GM20000 (cell line): Measurements from ENCODE around the gene COL6A6.

Experiments used
- DNase-seq: peaks from one replicate; pipeline ENCODE4 v3.0.0; 2012; ENCODE audit warnings: low spot score
- CTCF ChIP-seq: IDR thresholded peaks from 2 replicates; pipeline ENCODE4 v1.5.1; 2012; ENCODE audit warnings: mild to moderate bottlenecking, control low read depth; ENCODE audit errors: extremely low read depth, missing control alignments

The COL6A6 gene

GRCh38 chr3:130488769-130489450 is 28.1 kb upstream of the COL6A6 start:
- DNase-seq, result no peak
- TF ChIP-seq CTCF, result no peak

GRCh38 chr3:130490241-130490640 is 26.7 kb upstream of the COL6A6 start:
- no peak for DNase-seq
- TF ChIP-seq CTCF, result no peak

- no peak for TF ChIP-seq CTCF
- no peak for DNase-seq
These were observed 25.5 kb upstream of the COL6A6 start for GRCh38 chr3:130491431-130491830.

GRCh38 chr3:130504701-130505100 is 12.3 kb upstream of the COL6A6 start:
- no peak for TF ChIP-seq CTCF
- no peak for DNase-seq

GRCh38 chr3:130506031-130506430 is 10.9 kb upstream of the COL6A6 start:
- TF ChIP-seq CTCF, result no peak

GRCh38 chr3:130507746-130508145 is 9.2 kb upstream of the COL6A6 start:
- no peak for TF ChIP-seq CTCF
- no peak for DNase-seq

More at GRCh38 chr3:130506031-130506430, 10.9 kb upstream of the COL6A6 start:
- DNase-seq, result no peak

GRCh38 chr3:130509008-130509407 is 8.0 kb upstream of the COL6A6 start:
- TF ChIP-seq CTCF, result no peak
- DNase-seq, result no peak
